ENCODE results near the gene MAB21L3.
A peak's percentile ranks its signal among the peaks of the same experiment; 100 is the strongest.

MAB21L3 gene

GRCh38 chr1:116113615-116114014, 2.4 kb downstream of the MAB21L3 start:
- DNase-seq (ENCODE audit: low read depth): no peak
- TF ChIP-seq, protein P1, sequence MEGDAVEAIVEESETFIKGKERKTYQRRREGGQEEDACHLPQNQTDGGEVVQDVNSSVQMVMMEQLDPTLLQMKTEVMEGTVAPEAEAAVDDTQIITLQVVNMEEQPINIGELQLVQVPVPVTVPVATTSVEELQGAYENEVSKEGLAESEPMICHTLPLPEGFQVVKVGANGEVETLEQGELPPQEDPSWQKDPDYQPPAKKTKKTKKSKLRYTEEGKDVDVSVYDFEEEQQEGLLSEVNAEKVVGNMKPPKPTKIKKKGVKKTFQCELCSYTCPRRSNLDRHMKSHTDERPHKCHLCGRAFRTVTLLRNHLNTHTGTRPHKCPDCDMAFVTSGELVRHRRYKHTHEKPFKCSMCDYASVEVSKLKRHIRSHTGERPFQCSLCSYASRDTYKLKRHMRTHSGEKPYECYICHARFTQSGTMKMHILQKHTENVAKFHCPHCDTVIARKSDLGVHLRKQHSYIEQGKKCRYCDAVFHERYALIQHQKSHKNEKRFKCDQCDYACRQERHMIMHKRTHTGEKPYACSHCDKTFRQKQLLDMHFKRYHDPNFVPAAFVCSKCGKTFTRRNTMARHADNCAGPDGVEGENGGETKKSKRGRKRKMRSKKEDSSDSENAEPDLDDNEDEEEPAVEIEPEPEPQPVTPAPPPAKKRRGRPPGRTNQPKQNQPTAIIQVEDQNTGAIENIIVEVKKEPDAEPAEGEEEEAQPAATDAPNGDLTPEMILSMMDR (IDR thresholded peaks at IDR 0.05; ENCODE audit: control insufficient read depth, insufficient read depth, low read depth, low read length, missing control alignments): no peak
- no peak overlapping the region for H3K4me3 ChIP-seq (ENCODE audit: control insufficient read depth, low read depth, low read length)

- H3K4me3 ChIP-seq (ENCODE audit: control insufficient read depth, low read depth, low read length): no peak overlapping the region
- TF ChIP-seq, protein P1 (IDR thresholded peaks at IDR 0.05; ENCODE audit: control insufficient read depth, insufficient read depth, low read depth, low read length, missing control alignments): no peak
- peak; percentile 74 for DNase-seq (ENCODE audit: low read depth)
Observed at GRCh38 chr1:116115476-116116439, 4.6 kb downstream of the MAB21L3 start.

- no peak for DNase-seq (ENCODE audit: low read depth)
- no peak overlapping the region for H3K4me3 ChIP-seq (ENCODE audit: control insufficient read depth, low read depth, low read length)
- TF ChIP-seq, protein P1 (IDR thresholded peaks at IDR 0.05; ENCODE audit: control insufficient read depth, insufficient read depth, low read depth, low read length, missing control alignments): no peak
Observed at GRCh38 chr1:116118471-116118870, 7.3 kb downstream of the MAB21L3 start.

GRCh38 chr1:116119876-116120275, 8.7 kb downstream of the MAB21L3 start:
- TF ChIP-seq, protein P1 (IDR thresholded peaks at IDR 0.05; ENCODE audit: control insufficient read depth, insufficient read depth, low read depth, low read length, missing control alignments): no peak
- no peak overlapping the region for H3K4me3 ChIP-seq (ENCODE audit: control insufficient read depth, low read depth, low read length)
- DNase-seq (ENCODE audit: low read depth): no peak

DNA sequence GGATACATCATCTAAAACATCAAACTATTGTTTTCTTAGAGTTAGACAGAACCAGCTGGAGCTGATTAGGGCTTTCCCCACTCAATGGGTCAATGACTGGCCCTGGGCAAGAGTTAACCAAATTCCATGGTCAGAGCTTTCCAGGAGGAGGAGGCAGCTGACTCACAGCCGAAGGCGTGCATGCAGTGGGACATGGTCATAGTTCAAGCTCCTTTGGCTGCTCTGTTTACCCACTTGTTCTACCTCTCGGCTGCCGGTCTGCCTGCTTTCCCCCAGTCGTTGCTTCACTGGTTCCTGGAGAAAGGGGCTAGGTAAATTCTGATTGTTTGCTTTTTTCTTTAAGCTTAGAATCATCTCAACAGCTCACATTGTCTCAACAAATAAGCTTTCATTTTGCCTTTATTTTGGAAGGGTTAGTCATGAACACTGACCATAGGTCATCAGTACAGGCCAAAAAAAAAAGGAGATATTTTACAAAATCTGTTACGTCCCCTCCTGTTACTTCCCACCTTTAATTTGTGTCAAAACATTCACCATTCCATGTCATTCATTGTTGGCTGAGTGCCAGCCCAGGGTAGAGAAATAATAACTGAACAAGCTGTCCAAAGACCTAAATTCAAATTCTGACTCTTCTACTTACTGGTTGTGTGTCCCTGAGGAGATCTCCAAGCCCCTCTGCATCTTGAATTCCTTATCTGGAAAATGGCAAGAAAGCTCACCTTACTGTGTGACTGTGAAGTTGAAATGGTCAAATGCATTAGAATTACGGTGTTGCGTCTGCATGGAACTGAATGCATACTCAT, 12.0 kb downstream of the MAB21L3 start:
- H3K4me3 ChIP-seq (ENCODE audit: control insufficient read depth, low read depth, low read length): no peak overlapping the region
- DNase-seq (ENCODE audit: low read depth): peak; percentile 83
- TF ChIP-seq, protein P1 (IDR thresholded peaks at IDR 0.05; ENCODE audit: control insufficient read depth, insufficient read depth, low read depth, low read length, missing control alignments): no peak

GRCh38 chr1:116123837-116124533, 12.8 kb downstream of the MAB21L3 start:
- DNase-seq (ENCODE audit: low read depth): no peak
- no peak overlapping the region for H3K4me3 ChIP-seq (ENCODE audit: control insufficient read depth, low read depth, low read length)
- TF ChIP-seq, protein P1 (IDR thresholded peaks at IDR 0.05; ENCODE audit: control insufficient read depth, insufficient read depth, low read depth, low read length, missing control alignments): no peak

Data from AG09309 (cell line).